Aorta (tissue), 5 donors: Measurements from ENCODE around the gene CACFD1. TPM values are rescaled to one million over a fixed set of nuclear protein-coding genes. Genes with fewer than 3 reads are reported as not detected.
A peak's percentile ranks its signal among the peaks of the same experiment; 100 is the strongest.

Experiments used
- ATAC-seq: fragments of 200-7000 bp; cut with Tn5 transposase; one replicate; pipeline ENCODE4 v1.9.1; 2022; ENCODE audit warnings: moderate library complexity; ENCODE audit not compliant: low FRiP score
- DNase-seq, 2 donors: peaks; one replicate each; pipeline ENCODE4 v3.0.0-alpha.2; 2020
- H3K27ac ChIP-seq, 2 donors: one replicate each; pipeline ENCODE4 v1.5.1; 2013; ENCODE audit warnings: low read length in 2 of 2, mild to moderate bottlenecking in 2 of 2, moderate library complexity in 2 of 2, control low read depth in 1 of 2, inconsistent platforms in 1 of 2, low read depth in 1 of 2
- H3K27me3 ChIP-seq, 2 donors: one replicate each; pipeline ENCODE4 v1.6.1; 2013; ENCODE audit warnings: control low read depth in 1 of 2, low read length in 1 of 2, mild to moderate bottlenecking in 1 of 2, moderate library complexity in 1 of 2; ENCODE audit not compliant: insufficient read depth in 2 of 2, control insufficient read depth in 1 of 2
- H3K36me3 ChIP-seq, 2 donors: one replicate each; pipeline ENCODE4 v1.6.1; 2013; ENCODE audit warnings: control low read depth in 1 of 2, low read length in 1 of 2, mild to moderate bottlenecking in 1 of 2; ENCODE audit not compliant: insufficient read depth in 2 of 2, control insufficient read depth in 1 of 2
- H3K4me1 ChIP-seq, 2 donors: one replicate each; pipeline ENCODE4 v1.6.1; 2013; ENCODE audit warnings: low read length in 2 of 2, control low read depth in 1 of 2, mild to moderate bottlenecking in 1 of 2, moderate library complexity in 1 of 2; ENCODE audit not compliant: insufficient read depth in 2 of 2, control insufficient read depth in 1 of 2
- H3K4me3 ChIP-seq, 2 donors: one replicate each; pipeline ENCODE4 v1.5.1; 2013; ENCODE audit warnings: low read length in 2 of 2, control low read depth in 1 of 2, mild to moderate bottlenecking in 1 of 2
- H3K9me3 ChIP-seq: one replicate; pipeline ENCODE4 v1.6.1; 2013; ENCODE audit warnings: mild to moderate bottlenecking, low read length; ENCODE audit not compliant: control insufficient read depth
- WGBS, 2 donors: extraction: QIAGEN DNeasy Blood & Tissue Kit; methylation state at CpG; one replicate each; pipeline ENCODE4 v1.1.7; 2013; 5-methylcytosine and 5-hydroxymethylcytosine counted together
- intact Hi-C, 2 donors: fragments of 100-400 bp; cut with DNase I; formaldehyde crosslinking; loops; one replicate each; pipeline versions ENCODE4 v1.14.2 to v1.15.0; 2022
- polyA plus RNA-seq, 2 donors: library from polyadenylated mRNA; stranded (reverse); fragments of 200-250 nt; gene quantifications; one replicate each; pipeline ENCODE4 v1.2.3, GENCODE V29; 2013
- total RNA-seq, 2 donors: library from RNA; stranded (reverse); fragmentation: NEBNext Ultra II Directional; extraction: Animal tissue kit (Norgen Biotek cat#: 25700); gene quantifications; one replicate each; pipeline ENCODE4 v1.2.1, GENCODE V29; 2021
- donor health status: healthy with polysubstance abuse.
- donor health status: Bipolar disorder and iron deficiency.
- donor health status: DM: no; HTN: no; CAD: no.
- donor health status: DM: no; HTN: no; CAD: no.
- donor health status: DM: yes; HTN: yes; CAD: no.

The CACFD1 gene
- total and polyA plus RNA-seq, 4 donors: 8.1 to 15.9 (median 13.0) TPM

GRCh38 chr9:133457233-133457632 lies 2.5 kb upstream of the CACFD1 start:
- no peaks in the 10 kb centered on the region for H3K27me3 ChIP-seq
- 92% methylated on average over 13 of the region's 13 CpGs for WGBS, 2 donors
- H3K27ac ChIP-seq: no peak overlapping the region
- DNase-seq: no peak
- no peak overlapping the region for H3K4me3 ChIP-seq
- intact Hi-C loops: loop anchor here in 1 of 2 donors (5.0 kb wide), 2 partner anchors 40 to 80 kb away; partner anchors contain the start of genes REXO4, STKLD1 and SURF4
- no peaks in the 10 kb centered on the region for H3K4me1 ChIP-seq
- H3K36me3 ChIP-seq: no peaks in the 10 kb centered on the region
- H3K9me3 ChIP-seq: no peaks in the 10 kb centered on the region
- ATAC-seq: no peak

- DNase-seq (no peak), ATAC-seq (no peak)
- no peaks in the 10 kb centered on the region for H3K9me3 ChIP-seq
- no peaks in the 10 kb centered on the region for H3K27me3 ChIP-seq
- intact Hi-C loops: loop anchor here in 1 of 2 donors (5.0 kb wide), 2 partner anchors 40 to 80 kb away; partner anchors contain the start of genes REXO4, STKLD1 and SURF4
- H3K4me1 ChIP-seq: no peaks in the 10 kb centered on the region
- no peaks in the 10 kb centered on the region for H3K36me3 ChIP-seq
- no peak overlapping the region for H3K27ac ChIP-seq
- H3K4me3 ChIP-seq: no peak overlapping the region
- 96 to 98% methylated on average over 11 of the region's 11 CpGs for WGBS, 2 donors
Observed at GRCh38 chr9:133457748-133458147, 2.0 kb upstream of the CACFD1 start.

GRCh38 chr9:133458643-133459312 lies 1.0 kb upstream of the CACFD1 start:
- Histone ChIP-seq H3K36me3 (no peaks in the 10 kb centered on the region), H3K4me1 (no peaks in the 10 kb centered on the region), H3K9me3 (no peaks in the 10 kb centered on the region), H3K27ac (peak overlapping the region in 1 of 2 donors; percentile 8), H3K4me3 (no peak overlapping the region), H3K27me3 (no peaks in the 10 kb centered on the region)
- WGBS, 2 donors: 65 to 70% methylated on average over 16 of the region's 16 CpGs
- DNase-seq: peak in 1 of 2 donors; percentile 76
- intact Hi-C loops: loop anchor here in 1 of 2 donors (5.0 kb wide), 2 partner anchors 41 to 81 kb away; partner anchors contain the start of genes REXO4, STKLD1 and SURF4
- no peak for ATAC-seq

GRCh38 chr9:133460405-133461175 lies 812 bp downstream of the CACFD1 start:
- peak; percentile 73 to 85 for DNase-seq
- intact Hi-C loops: no loop called here
- no peaks in the 10 kb centered on the region for H3K9me3 ChIP-seq
- no peaks in the 10 kb centered on the region for H3K27me3 ChIP-seq
- WGBS, 2 donors: 11 to 13% methylated on average over 22 to 30 of the region's 30 CpGs
- no peaks in the 10 kb centered on the region for H3K36me3 ChIP-seq
- no peaks in the 10 kb centered on the region for H3K4me1 ChIP-seq
- peak overlapping the region; percentile 33 to 43 for H3K27ac ChIP-seq
- peak; percentile 16 for ATAC-seq
- H3K4me3 ChIP-seq: peak overlapping the region; percentile 59 to 65

GRCh38 chr9:133461975-133462374 lies 2.2 kb downstream of the CACFD1 start:
- WGBS, 2 donors: 82 to 86% methylated on average over 4 of the region's 4 CpGs
- intact Hi-C loops: no loop called here
- no peaks in the 10 kb centered on the region for H3K27me3 ChIP-seq

GRCh38 chr9:133463234-133463863 lies 3.6 kb downstream of the CACFD1 start:
- Histone ChIP-seq H3K27ac (no peak overlapping the region), H3K4me1 (no peaks in the 10 kb centered on the region), H3K4me3 (no peak overlapping the region), H3K27me3 (no peaks in the 10 kb centered on the region), H3K9me3 (no peaks in the 10 kb centered on the region), H3K36me3 (no peaks in the 10 kb centered on the region)
- 85 to 89% methylated on average over 20 to 22 of the region's 22 CpGs for WGBS, 2 donors
- no peak for DNase-seq
- intact Hi-C loops: no loop called here
- no peak for ATAC-seq

More at GRCh38 chr9:133461975-133462374, 2.2 kb downstream of the CACFD1 start:
- H3K9me3 ChIP-seq: no peaks in the 10 kb centered on the region
- DNase-seq (no peak), ATAC-seq (no peak)
- no peaks in the 10 kb centered on the region for H3K36me3 ChIP-seq
- H3K4me3 ChIP-seq: no peak overlapping the region
- no peak overlapping the region for H3K27ac ChIP-seq
- no peaks in the 10 kb centered on the region for H3K4me1 ChIP-seq

- 83 to 85% methylated on average over 24 of the region's 24 CpGs for WGBS, 2 donors
- H3K27me3 ChIP-seq: no peaks in the 10 kb centered on the region
- no peak overlapping the region for H3K27ac ChIP-seq
- intact Hi-C loops: no loop called here
- ATAC-seq (no peak), DNase-seq (no peak)
- no peak overlapping the region for H3K4me3 ChIP-seq
- H3K36me3 ChIP-seq: peaks cover 0 to 3% of the 10 kb centered on the region in 2 donors
- no peaks in the 10 kb centered on the region for H3K9me3 ChIP-seq
- no peaks in the 10 kb centered on the region for H3K4me1 ChIP-seq
Observed at GRCh38 chr9:133463864-133464615, 4.3 kb downstream of the CACFD1 start.

GRCh38 chr9:133464638-133465037 lies 4.9 kb downstream of the CACFD1 start:
- Histone ChIP-seq H3K27ac (no peak overlapping the region), H3K4me3 (no peak overlapping the region), H3K9me3 (no peaks in the 10 kb centered on the region), H3K36me3 (peaks cover 0 to 3% of the 10 kb centered on the region in 2 donors), H3K4me1 (no peaks in the 10 kb centered on the region), H3K27me3 (no peaks in the 10 kb centered on the region)
- 94 to 95% methylated on average over 10 of the region's 10 CpGs for WGBS, 2 donors
- ATAC-seq (no peak), DNase-seq (no peak)
- intact Hi-C loops: no loop called here
